ENCODE measurements around the gene PCDH19. TPM values are rescaled to one million over a fixed set of nuclear protein-coding genes. Genes with fewer than 3 reads are reported as not detected.

PCDH19 gene
- total and polyA plus RNA-seq, 8 donors = under 0.01 to 1.3 (median 0.22) TPM; not detected in 2

DNA sequence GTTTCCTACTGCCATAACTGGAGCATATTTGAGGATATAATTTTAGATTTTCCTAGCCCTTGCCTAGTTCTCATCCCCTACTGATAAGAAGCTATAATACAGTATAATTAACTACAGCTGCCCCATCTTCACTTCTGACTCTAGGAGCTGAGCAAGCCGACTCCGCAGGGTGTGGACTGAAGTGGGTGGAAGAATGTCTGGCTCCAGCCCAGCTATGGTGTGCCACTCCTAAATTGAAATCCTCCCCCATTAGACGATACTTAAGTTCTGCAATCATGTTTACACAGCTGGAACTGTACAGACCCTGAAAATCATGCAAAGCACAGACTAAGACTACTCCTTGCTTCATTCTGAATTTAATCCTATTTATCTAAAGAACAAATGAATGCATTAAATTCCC lies 93.1 kb downstream of the PCDH19 start:
- no peaks in the 10 kb centered on the region for H3K27me3 ChIP-seq
- no peak overlapping the region for H3K4me3 ChIP-seq
- TF ChIP-seq EP300 (IDR thresholded peaks at IDR 0.05) (no peak), POLR2AphosphoS5 (IDR thresholded peaks at IDR 0.05) (no peak), POLR2A (IDR thresholded peaks at IDR 0.05) (no peak)
- TF ChIP-seq, protein P1, sequence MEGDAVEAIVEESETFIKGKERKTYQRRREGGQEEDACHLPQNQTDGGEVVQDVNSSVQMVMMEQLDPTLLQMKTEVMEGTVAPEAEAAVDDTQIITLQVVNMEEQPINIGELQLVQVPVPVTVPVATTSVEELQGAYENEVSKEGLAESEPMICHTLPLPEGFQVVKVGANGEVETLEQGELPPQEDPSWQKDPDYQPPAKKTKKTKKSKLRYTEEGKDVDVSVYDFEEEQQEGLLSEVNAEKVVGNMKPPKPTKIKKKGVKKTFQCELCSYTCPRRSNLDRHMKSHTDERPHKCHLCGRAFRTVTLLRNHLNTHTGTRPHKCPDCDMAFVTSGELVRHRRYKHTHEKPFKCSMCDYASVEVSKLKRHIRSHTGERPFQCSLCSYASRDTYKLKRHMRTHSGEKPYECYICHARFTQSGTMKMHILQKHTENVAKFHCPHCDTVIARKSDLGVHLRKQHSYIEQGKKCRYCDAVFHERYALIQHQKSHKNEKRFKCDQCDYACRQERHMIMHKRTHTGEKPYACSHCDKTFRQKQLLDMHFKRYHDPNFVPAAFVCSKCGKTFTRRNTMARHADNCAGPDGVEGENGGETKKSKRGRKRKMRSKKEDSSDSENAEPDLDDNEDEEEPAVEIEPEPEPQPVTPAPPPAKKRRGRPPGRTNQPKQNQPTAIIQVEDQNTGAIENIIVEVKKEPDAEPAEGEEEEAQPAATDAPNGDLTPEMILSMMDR (IDR thresholded peaks at IDR 0.05) = no peak
- H3K36me3 ChIP-seq = no peaks in the 10 kb centered on the region
- 22 to 60% (median 50%) methylated on average over 3 of the region's 3 CpGs for WGBS, 5 donors
- intact Hi-C loops (cut with DNase I; ENCODE audit: low total_unique reads) = no loop called here
- H3K4me1 ChIP-seq = no peaks in the 10 kb centered on the region
- H3K27ac ChIP-seq = no peak overlapping the region
- peak in 1 of 2 donors; percentile 12 for DNase-seq
- H3K9me3 ChIP-seq = no peaks in the 10 kb centered on the region

DNA sequence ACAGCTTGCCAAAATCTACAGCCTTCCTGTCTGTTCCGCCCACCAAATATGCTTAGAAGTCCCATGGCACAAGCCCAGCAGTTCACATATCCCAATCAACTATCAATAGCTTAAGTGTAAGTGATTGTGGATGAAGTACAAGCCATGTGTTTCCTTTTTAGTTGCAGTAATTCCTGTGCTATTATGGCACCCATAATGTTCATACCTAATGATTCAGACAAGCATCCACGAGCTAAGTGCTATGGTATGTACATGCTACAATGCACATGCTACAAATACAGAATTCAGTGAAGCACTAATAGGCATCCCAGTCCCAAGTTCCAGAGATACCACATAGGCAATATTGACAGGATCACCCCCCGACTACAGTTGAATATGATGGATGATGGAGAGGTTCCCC lies 94.5 kb downstream of the PCDH19 start:
- no peak overlapping the region for H3K4me3 ChIP-seq
- no peaks in the 10 kb centered on the region for H3K27me3 ChIP-seq
- no peak overlapping the region for H3K27ac ChIP-seq
- WGBS, 5 donors = 63 to 86% (median 76%) methylated on average over 3 of the region's 3 CpGs
- peak in 1 of 2 donors; percentile 10 for DNase-seq
- intact Hi-C loops (cut with DNase I; ENCODE audit: low total_unique reads) = no loop called here
- no peaks in the 10 kb centered on the region for H3K36me3 ChIP-seq
- TF ChIP-seq, protein P1 (IDR thresholded peaks at IDR 0.05) = no peak
- no peak for TF ChIP-seq POLR2AphosphoS5 (IDR thresholded peaks at IDR 0.05)
- TF ChIP-seq EP300 (IDR thresholded peaks at IDR 0.05) = no peak
- TF ChIP-seq POLR2A (IDR thresholded peaks at IDR 0.05) = no peak
- no peaks in the 10 kb centered on the region for H3K9me3 ChIP-seq
- no peaks in the 10 kb centered on the region for H3K4me1 ChIP-seq

DNA sequence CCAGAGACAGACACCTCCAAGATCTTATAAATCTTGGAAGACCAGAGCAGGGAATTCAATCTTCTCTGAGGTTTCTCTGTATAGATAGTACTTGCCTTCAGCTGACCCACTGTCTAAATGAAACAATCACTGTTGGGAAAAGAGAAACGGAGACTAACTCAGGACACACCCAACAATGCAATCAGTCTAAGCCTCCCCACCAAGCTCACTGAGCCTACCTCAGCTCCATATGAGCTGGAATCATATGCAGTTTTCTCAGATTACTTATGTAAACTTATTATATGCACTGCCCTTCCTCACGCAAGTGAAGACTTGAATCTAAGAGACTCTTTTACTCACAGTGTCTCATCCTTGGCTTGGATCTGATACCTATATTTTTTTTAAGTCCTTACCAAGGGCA lies 110.5 kb downstream of the PCDH19 start:
- TF ChIP-seq, protein P1 (IDR thresholded peaks at IDR 0.05) = no peak
- no peak for TF ChIP-seq POLR2A (IDR thresholded peaks at IDR 0.05)
- H3K36me3 ChIP-seq = no peaks in the 10 kb centered on the region
- peaks cover 0 to 13% (median 0%) of the 10 kb centered on the region in 3 donors for H3K27me3 ChIP-seq
- DNase-seq = no peak
- H3K4me1 ChIP-seq = no peaks in the 10 kb centered on the region
- 48 to 73% (median 54%) methylated on average over 2 of the region's 2 CpGs for WGBS, 5 donors
- intact Hi-C loops (cut with DNase I; ENCODE audit: low total_unique reads) = no loop called here
- no peaks in the 10 kb centered on the region for H3K9me3 ChIP-seq
- no peak overlapping the region for H3K4me3 ChIP-seq
- H3K27ac ChIP-seq = no peak overlapping the region

DNA sequence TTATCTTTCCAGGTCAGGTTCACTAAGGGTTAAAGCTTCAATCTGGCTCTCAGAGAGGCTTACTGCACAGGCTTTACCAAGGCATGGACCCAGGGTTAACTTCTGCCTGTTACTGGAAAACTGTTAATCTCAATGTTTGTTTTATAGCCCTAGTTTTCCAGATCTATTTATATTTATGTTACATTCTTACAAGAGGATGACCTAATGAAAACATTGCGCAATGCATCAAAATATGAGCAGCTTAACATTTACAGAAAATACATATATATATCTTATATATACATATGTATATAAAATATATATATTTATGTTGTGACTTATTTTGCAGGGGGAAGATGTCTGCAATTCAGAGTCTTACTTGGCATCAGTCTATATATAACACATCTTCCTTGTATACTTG lies 112.3 kb downstream of the PCDH19 start:
- Histone ChIP-seq H3K4me1 (no peaks in the 10 kb centered on the region), H3K36me3 (no peaks in the 10 kb centered on the region), H3K27ac (no peak overlapping the region), H3K4me3 (no peak overlapping the region), H3K9me3 (no peaks in the 10 kb centered on the region), H3K27me3 (peaks cover 0 to 13% (median 0%) of the 10 kb centered on the region in 3 donors)
- no peak for DNase-seq
- WGBS, 5 donors = 70 to 82% (median 78%) methylated on average over 1 of the region's 1 CpG
- TF ChIP-seq, protein P1 (IDR thresholded peaks at IDR 0.05) = no peak
- TF ChIP-seq EP300 (IDR thresholded peaks at IDR 0.05) (no peak), POLR2AphosphoS5 (IDR thresholded peaks at IDR 0.05) (no peak), POLR2A (IDR thresholded peaks at IDR 0.05) (no peak)
- intact Hi-C loops (cut with DNase I; ENCODE audit: low total_unique reads) = no loop called here
